Measurements from ENCODE around the gene CBX1. TPM values are rescaled to one million over a fixed set of nuclear protein-coding genes. Genes with fewer than 3 reads are reported as not detected.
A peak's percentile ranks its signal among the peaks of the same experiment; 100 is the strongest.

Gene CBX1
- total and polyA plus RNA-seq, 2 of the 13 experiments (the other 11 are each of a cell fraction or from before 2014, with no cell fraction given): 17.8 to 108 TPM

DNA sequence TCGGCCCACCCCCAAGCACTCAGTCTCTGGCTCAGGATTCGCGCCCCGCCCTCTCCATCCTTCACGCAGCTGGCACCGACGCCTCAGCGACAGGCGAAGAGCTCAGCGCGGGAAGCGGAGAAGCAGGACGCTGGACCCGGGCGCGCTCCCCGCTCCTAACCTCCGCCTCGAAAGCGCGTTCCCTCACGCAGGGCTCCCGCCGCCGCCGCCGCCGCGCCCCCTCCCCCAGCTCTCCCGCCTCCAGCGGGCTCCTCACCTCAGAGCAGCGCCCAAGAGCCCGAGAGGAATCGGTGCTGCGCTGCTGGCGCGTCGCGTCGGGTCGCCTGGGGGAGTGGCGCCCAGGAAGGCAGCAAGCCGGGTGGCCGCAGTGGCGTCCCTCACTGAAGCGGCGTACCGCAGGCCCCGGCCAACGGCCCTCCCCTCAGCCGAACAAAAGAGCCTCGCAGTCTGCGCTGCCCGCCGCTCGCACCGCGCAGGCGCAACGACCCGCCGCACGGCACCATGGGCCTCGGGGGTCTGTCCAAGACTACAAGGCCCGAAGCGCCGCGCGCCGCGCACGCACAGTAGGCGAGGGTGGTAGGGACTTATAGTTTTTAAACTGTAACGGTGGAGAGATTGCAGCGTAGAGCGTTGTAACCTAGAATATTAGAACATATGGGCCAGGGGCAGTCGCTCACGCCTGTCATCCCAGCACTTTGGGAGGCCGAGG is at the start of gene CBX1 (continued):
- TF ChIP-seq, protein P1, sequence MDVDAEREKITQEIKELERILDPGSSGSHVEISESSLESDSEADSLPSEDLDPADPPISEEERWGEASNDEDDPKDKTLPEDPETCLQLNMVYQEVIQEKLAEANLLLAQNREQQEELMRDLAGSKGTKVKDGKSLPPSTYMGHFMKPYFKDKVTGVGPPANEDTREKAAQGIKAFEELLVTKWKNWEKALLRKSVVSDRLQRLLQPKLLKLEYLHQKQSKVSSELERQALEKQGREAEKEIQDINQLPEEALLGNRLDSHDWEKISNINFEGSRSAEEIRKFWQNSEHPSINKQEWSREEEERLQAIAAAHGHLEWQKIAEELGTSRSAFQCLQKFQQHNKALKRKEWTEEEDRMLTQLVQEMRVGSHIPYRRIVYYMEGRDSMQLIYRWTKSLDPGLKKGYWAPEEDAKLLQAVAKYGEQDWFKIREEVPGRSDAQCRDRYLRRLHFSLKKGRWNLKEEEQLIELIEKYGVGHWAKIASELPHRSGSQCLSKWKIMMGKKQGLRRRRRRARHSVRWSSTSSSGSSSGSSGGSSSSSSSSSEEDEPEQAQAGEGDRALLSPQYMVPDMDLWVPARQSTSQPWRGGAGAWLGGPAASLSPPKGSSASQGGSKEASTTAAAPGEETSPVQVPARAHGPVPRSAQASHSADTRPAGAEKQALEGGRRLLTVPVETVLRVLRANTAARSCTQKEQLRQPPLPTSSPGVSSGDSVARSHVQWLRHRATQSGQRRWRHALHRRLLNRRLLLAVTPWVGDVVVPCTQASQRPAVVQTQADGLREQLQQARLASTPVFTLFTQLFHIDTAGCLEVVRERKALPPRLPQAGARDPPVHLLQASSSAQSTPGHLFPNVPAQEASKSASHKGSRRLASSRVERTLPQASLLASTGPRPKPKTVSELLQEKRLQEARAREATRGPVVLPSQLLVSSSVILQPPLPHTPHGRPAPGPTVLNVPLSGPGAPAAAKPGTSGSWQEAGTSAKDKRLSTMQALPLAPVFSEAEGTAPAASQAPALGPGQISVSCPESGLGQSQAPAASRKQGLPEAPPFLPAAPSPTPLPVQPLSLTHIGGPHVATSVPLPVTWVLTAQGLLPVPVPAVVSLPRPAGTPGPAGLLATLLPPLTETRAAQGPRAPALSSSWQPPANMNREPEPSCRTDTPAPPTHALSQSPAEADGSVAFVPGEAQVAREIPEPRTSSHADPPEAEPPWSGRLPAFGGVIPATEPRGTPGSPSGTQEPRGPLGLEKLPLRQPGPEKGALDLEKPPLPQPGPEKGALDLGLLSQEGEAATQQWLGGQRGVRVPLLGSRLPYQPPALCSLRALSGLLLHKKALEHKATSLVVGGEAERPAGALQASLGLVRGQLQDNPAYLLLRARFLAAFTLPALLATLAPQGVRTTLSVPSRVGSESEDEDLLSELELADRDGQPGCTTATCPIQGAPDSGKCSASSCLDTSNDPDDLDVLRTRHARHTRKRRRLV (CRISPR knock-in tag; IDR thresholded peaks at IDR 0.05): peak; percentile 86
- TF ChIP-seq SOX5 (CRISPR knock-in tag; IDR thresholded peaks at IDR 0.05; ENCODE audit: borderline replicate concordance) (peak; percentile 67; the same call in 1 of the 2 replicates), ZBTB8A (CRISPR knock-in tag; IDR thresholded peaks at IDR 0.05; ENCODE audit: borderline replicate concordance, low read depth) (no peak), ZBTB20 (CRISPR knock-in tag; IDR thresholded peaks at IDR 0.05; ENCODE audit: borderline replicate concordance, low read depth) (no peak), XBP1 (CRISPR knock-in tag; IDR thresholded peaks at IDR 0.05) (no peak), IRF2 (CRISPR knock-in tag; IDR thresholded peaks at IDR 0.05) (peak; percentile 87; the same call in 1 of the 2 replicates), ZNF124 (CRISPR knock-in tag; IDR thresholded peaks at IDR 0.05) (peak; percentile 100), ZSCAN25 (CRISPR knock-in tag; IDR thresholded peaks at IDR 0.05) (peak; percentile 68; the same call in 1 of the 2 replicates), ZNF790 (CRISPR knock-in tag; IDR thresholded peaks at IDR 0.05; ENCODE audit: borderline replicate concordance) (peak; percentile 92; the same call in 1 of the 2 replicates), ZNF761 (CRISPR knock-in tag; conservative IDR thresholded peaks at IDR 0.05) (peak; percentile 90), LCORL (IDR thresholded peaks at IDR 0.05) (no peak), LCORL (CRISPR knock-in tag; IDR thresholded peaks at IDR 0.05) (peak; percentile 81), ZNF101 (CRISPR knock-in tag; IDR thresholded peaks at IDR 0.05; ENCODE audit: borderline replicate concordance, low read depth) (peak; percentile 72; the same call in 1 of the 2 replicates), SP2 (CRISPR knock-in tag; IDR thresholded peaks at IDR 0.05) (0 out of 2 replicates have a peak, but pooled peaks have one; percentile 54), ZNF567 (CRISPR knock-in tag; IDR thresholded peaks at IDR 0.05; ENCODE audit: borderline replicate concordance) (no peak), AHR (CRISPR knock-in tag; IDR thresholded peaks at IDR 0.05) (peak; percentile 77), ATF1 (CRISPR knock-in tag; IDR thresholded peaks at IDR 0.05) (no peak)
- TF ChIP-seq, protein P2, sequence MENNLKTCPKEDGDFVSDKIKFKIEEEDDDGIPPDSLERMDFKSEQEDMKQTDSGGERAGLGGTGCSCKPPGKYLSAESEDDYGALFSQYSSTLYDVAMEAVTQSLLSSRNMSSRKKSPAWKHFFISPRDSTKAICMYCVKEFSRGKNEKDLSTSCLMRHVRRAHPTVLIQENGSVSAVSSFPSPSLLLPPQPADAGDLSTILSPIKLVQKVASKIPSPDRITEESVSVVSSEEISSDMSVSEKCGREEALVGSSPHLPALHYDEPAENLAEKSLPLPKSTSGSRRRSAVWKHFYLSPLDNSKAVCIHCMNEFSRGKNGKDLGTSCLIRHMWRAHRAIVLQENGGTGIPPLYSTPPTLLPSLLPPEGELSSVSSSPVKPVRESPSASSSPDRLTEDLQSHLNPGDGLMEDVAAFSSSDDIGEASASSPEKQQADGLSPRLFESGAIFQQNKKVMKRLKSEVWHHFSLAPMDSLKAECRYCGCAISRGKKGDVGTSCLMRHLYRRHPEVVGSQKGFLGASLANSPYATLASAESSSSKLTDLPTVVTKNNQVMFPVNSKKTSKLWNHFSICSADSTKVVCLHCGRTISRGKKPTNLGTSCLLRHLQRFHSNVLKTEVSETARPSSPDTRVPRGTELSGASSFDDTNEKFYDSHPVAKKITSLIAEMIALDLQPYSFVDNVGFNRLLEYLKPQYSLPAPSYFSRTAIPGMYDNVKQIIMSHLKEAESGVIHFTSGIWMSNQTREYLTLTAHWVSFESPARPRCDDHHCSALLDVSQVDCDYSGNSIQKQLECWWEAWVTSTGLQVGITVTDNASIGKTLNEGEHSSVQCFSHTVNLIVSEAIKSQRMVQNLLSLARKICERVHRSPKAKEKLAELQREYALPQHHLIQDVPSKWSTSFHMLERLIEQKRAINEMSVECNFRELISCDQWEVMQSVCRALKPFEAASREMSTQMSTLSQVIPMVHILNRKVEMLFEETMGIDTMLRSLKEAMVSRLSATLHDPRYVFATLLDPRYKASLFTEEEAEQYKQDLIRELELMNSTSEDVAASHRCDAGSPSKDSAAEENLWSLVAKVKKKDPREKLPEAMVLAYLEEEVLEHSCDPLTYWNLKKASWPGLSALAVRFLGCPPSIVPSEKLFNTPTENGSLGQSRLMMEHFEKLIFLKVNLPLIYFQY (CRISPR knock-in tag; IDR thresholded peaks at IDR 0.05; ENCODE audit: borderline replicate concordance): no peak
- TF ChIP-seq, protein P3, sequence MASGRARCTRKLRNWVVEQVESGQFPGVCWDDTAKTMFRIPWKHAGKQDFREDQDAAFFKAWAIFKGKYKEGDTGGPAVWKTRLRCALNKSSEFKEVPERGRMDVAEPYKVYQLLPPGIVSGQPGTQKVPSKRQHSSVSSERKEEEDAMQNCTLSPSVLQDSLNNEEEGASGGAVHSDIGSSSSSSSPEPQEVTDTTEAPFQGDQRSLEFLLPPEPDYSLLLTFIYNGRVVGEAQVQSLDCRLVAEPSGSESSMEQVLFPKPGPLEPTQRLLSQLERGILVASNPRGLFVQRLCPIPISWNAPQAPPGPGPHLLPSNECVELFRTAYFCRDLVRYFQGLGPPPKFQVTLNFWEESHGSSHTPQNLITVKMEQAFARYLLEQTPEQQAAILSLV (CRISPR knock-in tag; IDR thresholded peaks at IDR 0.05; ENCODE audit: borderline replicate concordance): peak; percentile 100
